Prostate gland (tissue), 2 donors: ENCODE results near the gene SH3TC1. TPM values are rescaled to one million over a fixed set of nuclear protein-coding genes. Genes with fewer than 3 reads are reported as not detected.

Experiments
- DNase-seq: peaks from one replicate; pipeline ENCODE4 v3.0.0-alpha.2; 2019; ENCODE audit warnings: low spot score
- H3K27ac ChIP-seq, 2 donors: fragments of 200-600 bp; sonication (generic); 2 replicates each; pipeline ENCODE4 v1.5.1; 2017 to 2019
- H3K27me3 ChIP-seq: fragments of 200-600 bp; sonication (generic); replicated peaks from 2 replicates; pipeline ENCODE4 v1.5.1; 2019; ENCODE audit not compliant: insufficient read depth
- H3K36me3 ChIP-seq, 2 donors: fragments of 200-600 bp; sonication (generic); 1 replicate in 1 of 2; 2 replicates in 1 of 2; pipeline versions ENCODE4 v1.5.1 to v1.8.1; 2017 to 2019
- H3K4me1 ChIP-seq: fragments of 200-600 bp; sonication (generic); replicated peaks from 2 replicates; pipeline ENCODE4 v1.5.1; 2019
- H3K4me3 ChIP-seq, 2 donors: fragments of 200-600 bp; sonication (generic); 2 replicates each; pipeline ENCODE4 v1.5.1; 2017 to 2019
- H3K9me3 ChIP-seq: fragments of 200-600 bp; sonication (generic); 2 replicates; pipeline ENCODE4 v1.5.1; 2017
- CTCF ChIP-seq, 4 experiments: fragments of 200-600 bp in 2 of 4; fragments of 450-650 bp in 2 of 4; sonication (generic) in 2 of 4; IDR thresholded peaks; 1 replicate in 3 of 4; 2 replicates in 1 of 4; pipeline ENCODE4 v1.5.1; 2016 to 2019; ENCODE audit warnings: antibody characterized with exemption in 4 of 4, mild to moderate bottlenecking in 2 of 4, moderate library complexity in 2 of 4
- POLR2A ChIP-seq: fragments of 450-650 bp; IDR thresholded peaks from one replicate; pipeline ENCODE4 v1.6.1; 2016; ENCODE audit warnings: antibody characterized with exemption, mild to moderate bottlenecking
- POLR2AphosphoS5 ChIP-seq: sonication (generic); formaldehyde crosslinking; IDR thresholded peaks from one replicate; pipeline ENCODE4 v1.6.1; 2017; ENCODE audit warnings: antibody characterized with exemption
- WGBS: methylation state at CpG from one replicate; pipeline ENCODE4 v1.1.5; 2018; 5-methylcytosine and 5-hydroxymethylcytosine counted together
- intact Hi-C: fragments of 100-400 bp; cut with DNase I; formaldehyde crosslinking; loops from one replicate; pipeline ENCODE4 v1.14.2; 2022
- total RNA-seq, 2 donors: library from RNA; depleted of rRNA; stranded (reverse); fragments of >200 nt; gene quantifications; one replicate each; pipeline ENCODE4 v1.1.0, GENCODE V29; 2016

SH3TC1 gene
- total RNA-seq, 2 donors from 2014 or later: 22.4 to 37.5 TPM

- 98% methylated on average over 10 of the region's 10 CpGs for WGBS
- H3K36me3 ChIP-seq: no peaks in the 10 kb centered on the region
- no peak for DNase-seq
- H3K27ac ChIP-seq: no peak overlapping the region
- H3K27me3 ChIP-seq: no peaks in the 10 kb centered on the region
- H3K4me1 ChIP-seq: peaks cover 7% of the 10 kb centered on the region
- intact Hi-C loops: no loop called here
- TF ChIP-seq POLR2A (no peak), POLR2AphosphoS5 (no peak), CTCF (IDR thresholded peaks at IDR 0.05) (no peak)
- no peak overlapping the region for H3K4me3 ChIP-seq
- H3K9me3 ChIP-seq: no peaks in the 10 kb centered on the region
These were observed 31.8 kb downstream of the SH3TC1 start for GRCh38 chr4:8230891-8231290.

- H3K27me3 ChIP-seq: no peaks in the 10 kb centered on the region
- H3K36me3 ChIP-seq: no peaks in the 10 kb centered on the region
- TF ChIP-seq CTCF (IDR thresholded peaks at IDR 0.05) (no peak), POLR2A (no peak), POLR2AphosphoS5 (no peak)
- no peak overlapping the region for H3K27ac ChIP-seq
- H3K9me3 ChIP-seq: no peaks in the 10 kb centered on the region
- intact Hi-C loops: no loop called here
- DNase-seq: no peak
- peaks cover 4% of the 10 kb centered on the region for H3K4me1 ChIP-seq
- H3K4me3 ChIP-seq: no peak overlapping the region
- 92% methylated on average over 21 of the region's 21 CpGs for WGBS
These were observed 32.5 kb downstream of the SH3TC1 start for GRCh38 chr4:8231551-8232049.

GRCh38 chr4:8232748-8233147 lies 33.7 kb downstream of the SH3TC1 start:
- 97% methylated on average over 11 of the region's 11 CpGs for WGBS
- H3K4me1 ChIP-seq: peaks cover 4% of the 10 kb centered on the region
- H3K27ac ChIP-seq: no peak overlapping the region
- H3K4me3 ChIP-seq: no peak overlapping the region
- no peaks in the 10 kb centered on the region for H3K36me3 ChIP-seq
- no peak for DNase-seq
- TF ChIP-seq CTCF (IDR thresholded peaks at IDR 0.05) (no peak), POLR2AphosphoS5 (no peak), POLR2A (no peak)
- intact Hi-C loops: no loop called here
- no peaks in the 10 kb centered on the region for H3K9me3 ChIP-seq
- H3K27me3 ChIP-seq: no peaks in the 10 kb centered on the region

GRCh38 chr4:8233672-8234484 lies 34.8 kb downstream of the SH3TC1 start:
- Histone ChIP-seq H3K4me3 (no peak overlapping the region), H3K27me3 (no peaks in the 10 kb centered on the region), H3K4me1 (no peaks in the 10 kb centered on the region), H3K9me3 (no peaks in the 10 kb centered on the region), H3K36me3 (no peaks in the 10 kb centered on the region), H3K27ac (no peak overlapping the region)
- intact Hi-C loops: no loop called here
- DNase-seq: no peak
- no peak for TF ChIP-seq POLR2A
- no peak for TF ChIP-seq CTCF (IDR thresholded peaks at IDR 0.05)
- TF ChIP-seq POLR2AphosphoS5: no peak
- WGBS: 96% methylated on average over 4 of the region's 4 CpGs

- Histone ChIP-seq H3K9me3 (no peaks in the 10 kb centered on the region), H3K27me3 (no peaks in the 10 kb centered on the region), H3K4me3 (no peak overlapping the region), H3K27ac (no peak overlapping the region), H3K36me3 (no peaks in the 10 kb centered on the region), H3K4me1 (no peaks in the 10 kb centered on the region)
- TF ChIP-seq POLR2A (no peak), POLR2AphosphoS5 (no peak), CTCF (IDR thresholded peaks at IDR 0.05) (no peak)
- intact Hi-C loops: no loop called here
- WGBS: 100% methylated on average over 1 of the region's 1 CpG
- no peak for DNase-seq
These were observed 35.6 kb downstream of the SH3TC1 start for GRCh38 chr4:8234715-8235114.
